ENCODE results near the gene CDC27.
"Not testable (repeated sequence)": the region's sequence is repeated elsewhere in the genome, so short reads cannot be mapped to it uniquely, and the experiment has no call there.

The CDC27 gene

DNA sequence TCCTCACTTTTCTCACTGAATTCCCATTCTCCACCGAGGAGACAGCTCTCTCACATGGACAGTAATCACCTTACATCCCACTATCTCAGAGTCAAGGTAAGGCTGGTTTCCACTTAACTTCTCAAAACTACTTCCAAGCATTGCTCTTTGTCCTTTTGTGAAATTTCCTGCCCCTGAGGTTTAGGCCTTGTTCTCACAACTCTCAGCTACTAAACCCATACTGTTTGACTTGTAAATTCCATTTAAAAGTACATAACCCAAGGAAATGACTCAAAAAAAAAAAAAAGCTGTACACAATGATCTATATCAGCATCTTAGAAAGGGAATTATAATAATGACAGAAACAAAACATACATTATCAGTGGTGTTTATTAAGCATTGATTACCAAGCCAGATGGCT, 8.8 kb downstream of the CDC27 start:
- Histone ChIP-seq H3K27me3 (ENCODE audit: insufficient read depth, poor library complexity, severe bottlenecking) (no peaks in the 10 kb centered on the region), H3K4me1 (ENCODE audit: insufficient read depth, poor library complexity, severe bottlenecking) (peaks cover 3% of the 10 kb centered on the region), H3K9me3 (ENCODE audit: severe bottlenecking) (no peaks in the 10 kb centered on the region), H3K27ac (ENCODE audit: poor library complexity, severe bottlenecking) (no peak overlapping the region), H3K36me3 (ENCODE audit: low read depth) (peaks cover 83% of the 10 kb centered on the region), H3K4me3 (ENCODE audit: severe bottlenecking) (no peak overlapping the region)
- DNase-seq (ENCODE audit: low spot score) (no peak), ATAC-seq (ENCODE audit: low read depth) (no peak)
- TF ChIP-seq, protein P1, sequence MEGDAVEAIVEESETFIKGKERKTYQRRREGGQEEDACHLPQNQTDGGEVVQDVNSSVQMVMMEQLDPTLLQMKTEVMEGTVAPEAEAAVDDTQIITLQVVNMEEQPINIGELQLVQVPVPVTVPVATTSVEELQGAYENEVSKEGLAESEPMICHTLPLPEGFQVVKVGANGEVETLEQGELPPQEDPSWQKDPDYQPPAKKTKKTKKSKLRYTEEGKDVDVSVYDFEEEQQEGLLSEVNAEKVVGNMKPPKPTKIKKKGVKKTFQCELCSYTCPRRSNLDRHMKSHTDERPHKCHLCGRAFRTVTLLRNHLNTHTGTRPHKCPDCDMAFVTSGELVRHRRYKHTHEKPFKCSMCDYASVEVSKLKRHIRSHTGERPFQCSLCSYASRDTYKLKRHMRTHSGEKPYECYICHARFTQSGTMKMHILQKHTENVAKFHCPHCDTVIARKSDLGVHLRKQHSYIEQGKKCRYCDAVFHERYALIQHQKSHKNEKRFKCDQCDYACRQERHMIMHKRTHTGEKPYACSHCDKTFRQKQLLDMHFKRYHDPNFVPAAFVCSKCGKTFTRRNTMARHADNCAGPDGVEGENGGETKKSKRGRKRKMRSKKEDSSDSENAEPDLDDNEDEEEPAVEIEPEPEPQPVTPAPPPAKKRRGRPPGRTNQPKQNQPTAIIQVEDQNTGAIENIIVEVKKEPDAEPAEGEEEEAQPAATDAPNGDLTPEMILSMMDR (IDR thresholded peaks at IDR 0.05; ENCODE audit: poor library complexity, severe bottlenecking): no peak

DNA sequence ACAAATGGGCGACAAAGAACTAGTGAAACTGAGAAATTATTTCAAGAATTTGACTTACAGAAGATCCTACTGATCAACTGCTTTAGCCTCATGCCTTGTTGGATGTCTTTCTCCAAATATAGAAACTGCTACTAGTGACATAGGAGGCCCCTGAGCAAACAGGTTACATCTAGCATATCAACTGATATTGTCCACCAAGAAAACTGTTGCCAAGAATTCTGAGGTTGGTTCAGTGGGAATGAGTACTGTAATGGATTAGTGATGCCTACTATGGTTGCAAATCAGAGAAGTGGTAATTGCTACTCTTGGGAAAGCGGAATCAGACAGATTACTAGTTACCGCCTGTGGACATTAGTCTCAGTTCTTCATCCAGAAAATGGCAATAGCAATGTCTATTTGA, 10.0 kb downstream of the CDC27 start:
- no peaks in the 10 kb centered on the region for H3K27me3 ChIP-seq (ENCODE audit: insufficient read depth, poor library complexity, severe bottlenecking)
- H3K27ac ChIP-seq (ENCODE audit: poor library complexity, severe bottlenecking): no peak overlapping the region
- peaks cover 3% of the 10 kb centered on the region for H3K4me1 ChIP-seq (ENCODE audit: insufficient read depth, poor library complexity, severe bottlenecking)
- no peak overlapping the region for H3K4me3 ChIP-seq (ENCODE audit: severe bottlenecking)
- TF ChIP-seq, protein P1 (IDR thresholded peaks at IDR 0.05; ENCODE audit: poor library complexity, severe bottlenecking): no peak
- DNase-seq (ENCODE audit: low spot score) (no peak), ATAC-seq (ENCODE audit: low read depth) (no peak)
- no peaks in the 10 kb centered on the region for H3K9me3 ChIP-seq (ENCODE audit: severe bottlenecking)
- peaks cover 93% of the 10 kb centered on the region for H3K36me3 ChIP-seq (ENCODE audit: low read depth)

DNA sequence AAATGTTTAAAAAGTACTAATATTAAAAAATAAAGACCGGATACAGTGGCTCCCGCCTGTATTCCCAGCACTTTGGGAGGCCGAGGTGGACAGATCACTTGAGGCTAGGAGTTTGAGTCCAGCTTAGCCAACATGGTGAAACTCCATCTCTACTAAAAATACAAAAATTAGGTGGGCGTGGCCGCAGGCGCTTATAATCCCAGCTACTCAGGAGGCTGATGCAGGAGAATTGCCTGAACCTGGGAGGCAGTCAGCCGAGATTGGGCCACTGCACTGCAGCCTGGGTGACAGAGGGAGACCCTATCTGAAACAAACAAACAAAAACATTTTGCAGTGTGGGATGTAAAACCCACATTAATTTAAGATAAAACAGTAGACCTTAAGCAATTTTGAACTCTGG, 11.8 kb downstream of the CDC27 start:
- H3K36me3 ChIP-seq (ENCODE audit: low read depth): peaks cover 93% of the 10 kb centered on the region
- DNase-seq (ENCODE audit: low spot score) (no peak), ATAC-seq (ENCODE audit: low read depth) (no peak)
- TF ChIP-seq, protein P1 (IDR thresholded peaks at IDR 0.05; ENCODE audit: poor library complexity, severe bottlenecking): no peak
- no peaks in the 10 kb centered on the region for H3K27me3 ChIP-seq (ENCODE audit: insufficient read depth, poor library complexity, severe bottlenecking)
- no peaks in the 10 kb centered on the region for H3K9me3 ChIP-seq (ENCODE audit: severe bottlenecking)
- no peak overlapping the region for H3K27ac ChIP-seq (ENCODE audit: poor library complexity, severe bottlenecking)
- peaks cover under 1% of the 10 kb centered on the region for H3K4me1 ChIP-seq (ENCODE audit: insufficient read depth, poor library complexity, severe bottlenecking)
- no peak overlapping the region for H3K4me3 ChIP-seq (ENCODE audit: severe bottlenecking)

DNA sequence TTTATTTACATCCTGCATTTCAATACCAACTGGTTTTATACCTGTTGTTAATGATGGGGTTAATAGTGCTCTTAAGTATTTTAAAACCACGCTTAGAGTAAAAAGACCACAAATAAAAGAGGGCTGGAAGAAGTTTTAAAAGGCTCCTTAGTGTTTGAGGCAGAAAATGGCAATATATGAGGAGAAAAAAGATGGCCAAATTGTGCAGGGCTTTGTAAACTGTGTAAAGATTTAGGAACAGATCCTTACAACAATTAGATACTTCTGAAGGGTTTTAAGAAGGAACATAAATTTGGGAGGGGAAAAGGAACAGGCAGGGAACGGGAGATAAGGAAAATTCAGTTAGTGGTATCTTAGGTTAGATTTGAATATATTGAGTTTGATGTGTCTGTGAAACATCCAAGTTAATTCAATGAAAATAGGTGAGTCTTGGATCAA, 12.7 kb downstream of the CDC27 start:
- ATAC-seq (ENCODE audit: low read depth): no peak

DNA sequence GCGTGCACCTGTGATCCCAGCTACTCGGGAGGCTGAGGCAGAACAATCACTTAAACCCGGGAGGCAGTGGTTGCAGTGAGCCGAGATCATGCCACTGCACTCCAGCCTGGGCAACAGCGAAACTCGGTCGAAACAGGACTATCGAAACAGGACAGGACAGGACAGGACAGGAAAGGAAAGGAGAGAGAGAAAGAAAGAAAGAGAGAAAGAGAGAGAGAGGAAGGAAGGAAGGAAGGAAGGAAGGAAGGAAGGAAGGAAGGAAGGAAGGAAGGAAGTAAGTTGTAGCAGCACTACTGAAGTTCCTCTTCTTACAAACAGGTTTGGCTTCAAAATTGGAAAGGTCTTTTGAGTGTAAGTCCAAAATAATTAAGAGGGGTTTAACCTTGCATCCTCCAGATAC, 14.3 kb downstream of the CDC27 start:
- not testable (repeated sequence) for H3K27me3 ChIP-seq (ENCODE audit: insufficient read depth, poor library complexity, severe bottlenecking); DNase-seq (ENCODE audit: low spot score); H3K4me3 ChIP-seq (ENCODE audit: severe bottlenecking); H3K9me3 ChIP-seq (ENCODE audit: severe bottlenecking); H3K4me1 ChIP-seq (ENCODE audit: insufficient read depth, poor library complexity, severe bottlenecking); H3K27ac ChIP-seq (ENCODE audit: poor library complexity, severe bottlenecking); ATAC-seq (ENCODE audit: low read depth)
- peaks cover 96% of the 10 kb centered on the region for H3K36me3 ChIP-seq (ENCODE audit: low read depth)

More for the DNA sequence above, 12.7 kb downstream of the CDC27 start:
- H3K4me1 ChIP-seq (ENCODE audit: insufficient read depth, poor library complexity, severe bottlenecking): no peaks in the 10 kb centered on the region
- H3K4me3 ChIP-seq (ENCODE audit: severe bottlenecking): no peak overlapping the region
- no peak overlapping the region for H3K27ac ChIP-seq (ENCODE audit: poor library complexity, severe bottlenecking)
- peaks cover 93% of the 10 kb centered on the region for H3K36me3 ChIP-seq (ENCODE audit: low read depth)
- no peak for DNase-seq (ENCODE audit: low spot score)
- TF ChIP-seq, protein P1 (IDR thresholded peaks at IDR 0.05; ENCODE audit: poor library complexity, severe bottlenecking): no peak
- H3K27me3 ChIP-seq (ENCODE audit: insufficient read depth, poor library complexity, severe bottlenecking): no peaks in the 10 kb centered on the region
- H3K9me3 ChIP-seq (ENCODE audit: severe bottlenecking): no peaks in the 10 kb centered on the region

Data from RWPE2 (cell line).